KBM-7 (cell line): ENCODE data around the gene C6orf62.
"Not testable (repeated sequence)": the region's sequence is repeated elsewhere in the genome, so short reads cannot be mapped to it uniquely, and the experiment has no call there.

ENCODE experiments used
- DNase-seq: peaks from one replicate; pipeline ENCODE4 v3.0.0-alpha.2; 2015
- in situ Hi-C: fragments of 300-500 bp; cut with MboI; formaldehyde crosslinking; loops from 2 replicates; pipeline ENCODE4 v1.14.3; 2020; ENCODE audit warnings: low sequenced_read_pairs, low pct_unique_long_range_greater_than_20kb, mixed read lengths

The C6orf62 gene

DNA sequence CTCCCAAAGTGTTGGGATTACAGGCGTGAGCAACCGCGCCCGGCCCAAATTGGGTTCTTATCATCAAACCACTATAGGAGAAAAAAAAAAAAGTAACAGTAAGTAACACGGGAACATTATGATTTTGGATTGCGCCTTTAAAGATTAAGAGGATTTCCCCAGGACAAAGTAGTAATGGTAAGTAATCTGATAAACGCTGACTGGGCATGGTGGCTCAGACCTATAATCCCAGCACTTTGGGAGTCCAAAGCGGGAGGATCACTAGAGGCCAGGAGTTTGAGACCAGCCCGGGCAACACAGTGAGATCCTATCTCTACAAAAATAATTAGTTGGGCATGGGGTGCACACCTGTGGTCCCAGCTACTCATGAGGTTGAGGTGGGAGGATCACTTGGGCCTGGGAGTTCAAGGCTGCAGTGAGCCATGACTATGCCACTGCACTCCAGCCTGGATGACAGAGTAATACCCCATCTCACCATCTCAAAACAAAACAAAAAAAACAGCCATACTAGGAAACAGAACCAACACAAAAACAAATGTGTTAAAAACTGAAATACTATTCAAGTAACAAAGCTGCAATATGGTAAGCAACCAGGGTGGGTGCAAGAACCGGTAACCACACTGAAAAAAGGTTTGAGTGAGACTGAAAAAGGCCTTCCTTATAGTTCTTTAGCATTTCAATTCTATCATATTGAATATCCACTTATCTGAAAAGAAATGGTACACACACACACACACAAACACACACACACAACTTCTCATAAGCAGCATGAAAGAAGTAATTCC is 8.2 kb downstream of the C6orf62 start:
- in situ Hi-C loops: no loop called here
- DNase-seq: no peak

DNA sequence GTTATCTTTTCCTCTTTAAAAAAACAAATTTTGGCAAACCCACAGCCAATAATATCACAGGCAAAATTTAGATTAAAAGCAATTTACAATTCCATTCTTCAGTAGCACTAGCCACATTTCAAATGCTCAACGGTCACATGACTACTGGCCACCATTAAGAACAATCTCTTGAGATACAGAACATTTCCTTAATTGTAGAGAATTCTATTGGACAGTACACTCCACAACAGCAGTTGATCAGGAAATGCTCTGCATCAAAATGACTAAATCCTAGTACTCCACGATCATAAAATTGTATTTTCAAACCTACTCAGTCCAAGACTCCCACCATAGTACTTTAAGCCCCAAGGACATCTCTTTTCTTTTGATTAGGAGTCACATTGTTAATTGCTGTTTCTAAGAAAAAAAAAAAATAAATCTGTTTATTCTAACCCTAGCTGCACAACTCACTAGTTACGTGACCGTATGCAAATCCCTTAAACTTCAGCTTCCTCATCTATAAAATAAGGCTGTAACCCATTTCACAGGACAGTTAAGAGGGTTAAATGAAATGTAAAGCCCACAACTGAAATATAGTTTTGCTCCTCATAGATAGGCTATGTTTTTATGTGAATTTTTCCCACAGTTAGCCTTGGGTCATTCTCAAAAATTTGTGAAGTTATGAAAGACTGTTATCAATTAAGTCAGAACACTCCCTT is 9.8 kb downstream of the C6orf62 start:
- in situ Hi-C loops: no loop called here

DNA sequence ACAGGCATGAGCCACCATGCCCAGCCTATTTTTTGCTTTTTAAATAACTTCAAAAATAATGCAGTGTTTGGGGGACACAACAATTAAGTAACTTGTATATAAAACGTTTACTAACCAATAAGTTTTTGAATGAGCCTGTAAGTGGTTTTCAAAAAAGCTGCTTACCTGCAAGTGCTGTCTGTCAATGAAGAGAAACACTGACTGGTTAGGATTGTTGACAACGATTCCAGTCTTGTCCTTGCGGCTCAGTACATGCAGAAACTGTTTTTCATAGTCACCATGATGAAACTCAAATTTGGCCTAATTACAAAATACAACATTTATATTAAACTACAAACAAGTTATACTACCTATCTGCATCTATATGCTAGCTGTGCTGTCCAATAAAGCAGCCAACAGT is 10.3 kb downstream of the C6orf62 start:
- in situ Hi-C loops: no loop called here
- no peak for DNase-seq

More for the DNA sequence above, 9.8 kb downstream of the C6orf62 start:
- DNase-seq: no peak

DNA sequence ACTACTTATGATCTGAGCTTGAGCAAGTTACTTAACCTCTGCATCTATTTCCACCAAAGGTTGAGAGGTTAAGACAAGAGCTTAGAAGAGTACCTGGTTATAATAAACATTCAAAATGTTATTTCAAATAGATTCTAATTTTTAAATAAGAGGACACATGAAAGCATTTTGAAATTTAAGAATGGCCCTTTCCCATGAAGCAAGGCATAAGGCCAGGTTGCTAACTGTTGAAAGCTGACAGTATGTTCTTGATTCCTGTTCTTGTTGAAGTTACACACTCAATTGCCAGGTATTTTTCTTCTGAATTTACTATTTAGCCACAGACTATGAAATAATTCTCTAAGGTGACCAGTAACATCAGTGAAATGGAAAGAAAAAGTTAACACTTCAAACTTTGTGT is 14.5 kb downstream of the C6orf62 start:
- no peak for DNase-seq
- in situ Hi-C loops: no loop called here

DNA sequence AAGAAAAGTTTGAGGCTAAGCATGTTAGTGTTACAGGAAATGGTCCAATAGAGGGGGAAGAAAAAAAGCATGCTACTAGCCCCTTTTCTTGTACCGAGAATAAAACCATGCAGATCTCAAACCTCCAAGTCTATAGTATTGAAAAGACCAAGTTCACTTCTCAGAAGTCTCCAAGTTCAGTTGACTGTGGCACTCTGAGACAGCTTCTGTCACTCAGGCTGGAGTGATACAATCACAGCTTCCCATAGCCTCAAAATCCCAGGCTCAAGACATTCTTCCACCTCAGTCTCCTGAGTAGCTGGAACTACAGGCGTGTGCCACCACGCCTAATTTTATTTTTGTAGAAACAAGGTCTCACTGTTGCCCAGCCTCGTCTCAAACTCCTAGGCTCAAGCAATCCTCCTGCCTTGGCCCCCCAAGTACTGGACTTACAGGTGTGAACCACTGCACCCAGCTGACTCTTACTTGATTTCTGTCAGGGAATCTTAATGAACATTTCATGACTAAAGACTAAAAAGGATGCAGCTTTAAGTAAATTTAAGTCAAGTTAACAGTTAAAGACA is 16.2 kb downstream of the C6orf62 start:
- DNase-seq: no peak
- in situ Hi-C loops: no loop called here

DNA sequence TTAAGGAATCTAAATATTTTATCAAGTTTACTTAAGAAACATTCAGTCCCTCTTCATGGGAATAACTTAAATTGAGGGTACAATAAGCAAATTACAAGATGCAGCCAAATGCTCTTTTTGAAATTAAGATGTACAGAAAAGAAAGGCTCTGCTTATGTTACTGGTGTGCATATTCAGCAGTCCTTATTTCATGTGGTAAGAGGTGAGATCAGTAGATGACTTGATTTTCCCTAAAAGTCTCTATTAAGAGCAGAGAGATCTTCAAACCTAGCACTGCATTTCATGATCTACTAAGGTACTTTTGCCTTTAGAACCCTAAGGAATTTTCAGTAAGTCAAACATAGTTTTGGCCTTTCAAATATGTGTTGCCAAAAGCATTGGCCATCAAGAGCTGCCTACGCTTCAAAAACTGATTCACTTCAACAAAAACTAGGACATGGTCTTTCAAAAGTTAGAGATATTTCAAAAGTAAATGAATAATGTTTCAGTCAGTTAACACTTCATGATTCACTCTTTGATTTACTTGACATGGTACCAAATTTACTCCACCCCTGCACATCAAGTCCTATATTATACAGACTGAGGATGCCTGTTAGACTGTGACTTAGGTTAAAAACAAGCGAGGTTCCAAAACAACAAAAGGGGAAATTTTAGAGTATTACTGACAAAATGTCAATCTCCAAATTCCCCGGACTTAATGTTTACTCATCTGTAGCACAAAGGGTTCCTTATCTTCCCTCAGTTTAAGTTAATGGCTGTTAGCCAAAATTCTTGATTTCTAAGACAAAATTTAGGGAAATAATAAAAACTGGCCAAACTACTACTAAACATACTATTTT is 19.2 kb downstream of the C6orf62 start:
- no peak for DNase-seq
- in situ Hi-C loops: no loop called here

DNA sequence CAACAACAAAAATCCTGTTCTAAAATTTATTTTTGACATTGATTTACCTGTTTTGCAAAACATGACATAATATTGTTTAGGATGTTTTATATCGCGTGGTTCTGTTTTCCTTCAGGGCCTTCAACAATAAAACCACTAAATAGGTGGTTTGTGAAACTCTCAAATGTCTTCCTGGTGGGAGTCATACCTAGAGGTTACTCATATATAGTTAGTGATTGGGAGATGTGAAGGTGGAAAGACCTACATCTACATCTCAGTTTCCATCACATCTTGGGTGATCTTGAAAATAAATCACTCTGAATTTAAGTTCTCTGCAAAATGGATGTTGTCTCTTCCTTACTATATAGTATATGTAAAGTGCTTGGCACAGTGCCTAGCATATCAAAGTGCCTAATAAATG is 22.9 kb downstream of the C6orf62 start:
- in situ Hi-C loops: no loop called here
- DNase-seq: no peak

DNA sequence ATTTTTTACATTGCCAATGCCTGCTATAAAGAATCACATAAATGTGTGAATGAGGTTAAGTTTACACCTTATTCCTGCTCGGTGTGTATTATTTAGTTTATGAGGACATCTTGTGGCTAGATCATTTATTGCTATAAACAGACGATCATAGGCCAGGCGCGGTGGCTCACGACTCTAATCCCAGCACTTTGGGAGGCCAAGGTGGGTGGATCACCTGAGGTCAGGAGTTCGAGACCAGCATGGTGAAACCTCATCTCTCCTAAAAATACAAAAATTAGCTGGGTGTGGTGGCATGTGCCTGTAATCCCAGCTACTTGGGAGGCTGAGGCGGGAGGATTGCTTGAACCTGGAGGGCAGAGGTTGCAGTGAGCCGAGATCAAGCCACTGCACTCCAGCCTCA is 23.3 kb downstream of the C6orf62 start:
- peak; percentile 66 for DNase-seq
- in situ Hi-C loops: not testable (repeated sequence)

DNA sequence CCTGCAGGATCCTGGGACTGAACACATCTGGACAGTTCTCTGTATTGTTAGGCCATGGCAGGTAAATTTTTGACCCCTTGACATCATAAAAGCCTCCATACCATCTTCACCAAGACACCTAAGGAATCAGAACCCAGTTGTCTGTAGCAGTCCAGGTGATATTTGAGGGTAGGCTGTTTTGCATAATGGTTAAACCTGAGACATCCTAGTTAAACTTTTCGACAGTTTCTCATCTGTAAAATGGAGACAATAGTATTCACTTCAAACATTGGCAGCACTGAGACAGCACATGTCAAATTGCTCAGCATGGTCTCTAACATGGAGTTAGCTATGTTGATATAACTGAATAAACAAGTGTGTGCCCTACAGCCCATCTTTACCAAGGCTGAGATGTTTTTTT is 24.8 kb downstream of the C6orf62 start:
- in situ Hi-C loops: no loop called here
- no peak for DNase-seq

DNA sequence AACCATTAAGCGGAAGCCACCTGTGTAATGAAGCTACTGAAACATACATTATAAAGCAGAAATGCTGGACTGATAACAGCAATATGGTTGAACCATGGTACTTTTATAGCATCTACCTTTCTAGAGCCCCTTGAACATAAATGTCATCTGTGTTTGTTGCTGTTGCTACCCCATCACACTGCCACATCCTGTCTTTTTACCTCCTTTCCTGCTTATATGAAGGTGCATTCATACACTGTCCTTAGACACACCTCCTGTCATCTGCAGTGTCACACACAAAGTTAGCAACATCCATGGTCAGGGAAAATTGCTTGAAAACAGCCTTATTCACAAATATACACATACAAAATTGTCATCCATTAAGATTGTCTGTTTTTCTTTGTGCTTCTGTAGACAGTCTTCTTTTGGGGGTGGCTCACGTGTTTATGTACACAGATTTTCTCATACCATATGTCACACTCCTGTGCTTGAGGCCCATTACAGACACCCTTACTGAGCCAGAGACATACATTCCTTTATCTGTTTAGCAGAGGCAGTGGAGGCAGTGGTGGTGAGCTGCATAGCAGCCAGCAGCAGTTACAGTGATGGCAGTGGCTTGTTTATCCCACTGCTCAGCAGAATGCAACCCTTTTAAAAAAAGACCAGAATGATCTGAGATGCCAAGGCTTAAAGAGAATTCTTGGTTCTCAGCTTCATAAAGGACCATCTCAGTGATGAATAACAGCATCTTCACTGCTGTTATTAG is 25.9 kb downstream of the C6orf62 start:
- in situ Hi-C loops: no loop called here
- DNase-seq: no peak

DNA sequence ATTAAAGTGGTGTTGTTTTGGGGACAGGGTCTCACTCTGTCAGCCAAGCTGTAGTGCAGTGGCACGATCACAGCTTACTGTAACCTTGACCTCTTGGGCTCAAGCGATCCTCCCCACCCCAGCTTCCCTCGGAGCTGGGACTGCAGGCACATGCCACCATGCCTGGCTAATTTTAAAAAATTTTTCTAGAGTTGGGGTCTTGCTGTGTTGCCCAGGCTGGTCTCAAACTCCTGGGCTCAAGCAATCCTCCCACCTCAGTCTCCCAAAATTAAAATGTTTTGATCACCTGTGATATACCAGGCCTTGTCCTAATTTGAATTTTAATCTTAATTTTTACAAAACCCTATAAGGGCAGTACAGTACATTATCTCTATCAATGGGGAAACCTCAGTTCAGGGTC is 26.5 kb downstream of the C6orf62 start:
- in situ Hi-C loops: no loop called here
- DNase-seq: no peak

DNA sequence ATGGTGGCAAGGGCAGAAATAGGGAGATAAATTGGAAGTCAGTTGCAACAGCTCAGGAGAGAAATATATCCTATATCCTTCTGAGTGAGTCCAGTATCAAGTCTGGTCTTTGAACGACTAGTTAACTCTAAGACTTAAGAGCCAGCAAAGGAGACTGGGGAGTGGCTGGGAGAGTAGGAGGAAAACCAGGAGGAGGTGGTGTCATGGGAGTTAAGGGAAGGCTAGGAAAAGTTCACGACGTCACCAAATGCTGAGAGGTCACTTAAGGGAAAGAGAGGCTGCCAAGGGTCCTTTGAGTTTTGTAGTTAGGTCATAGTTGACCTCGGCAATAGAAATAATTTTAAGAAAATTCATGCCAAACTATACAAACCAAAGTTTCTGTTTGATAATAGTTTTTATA is 27.0 kb downstream of the C6orf62 start:
- no peak for DNase-seq
- in situ Hi-C loops: no loop called here

DNA sequence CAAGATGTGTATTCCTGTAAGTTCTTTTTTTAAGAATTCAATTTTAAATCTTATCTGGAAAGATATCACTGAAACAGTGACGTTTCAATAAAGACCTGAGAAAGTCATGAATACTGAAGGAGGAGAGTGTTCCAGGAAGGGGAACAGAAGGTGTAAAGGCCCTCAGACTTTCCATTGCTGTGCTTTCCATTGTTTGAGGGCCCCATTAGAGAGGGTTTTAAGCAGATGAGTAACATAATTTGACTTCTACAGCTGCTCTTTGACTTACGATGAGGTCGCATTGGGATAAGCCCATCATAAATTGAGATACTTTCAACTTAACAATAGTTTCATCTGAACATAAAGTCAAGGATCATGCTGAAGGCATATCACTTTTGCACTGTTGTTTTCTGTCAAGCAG is 27.4 kb downstream of the C6orf62 start:
- in situ Hi-C loops: no loop called here

DNA sequence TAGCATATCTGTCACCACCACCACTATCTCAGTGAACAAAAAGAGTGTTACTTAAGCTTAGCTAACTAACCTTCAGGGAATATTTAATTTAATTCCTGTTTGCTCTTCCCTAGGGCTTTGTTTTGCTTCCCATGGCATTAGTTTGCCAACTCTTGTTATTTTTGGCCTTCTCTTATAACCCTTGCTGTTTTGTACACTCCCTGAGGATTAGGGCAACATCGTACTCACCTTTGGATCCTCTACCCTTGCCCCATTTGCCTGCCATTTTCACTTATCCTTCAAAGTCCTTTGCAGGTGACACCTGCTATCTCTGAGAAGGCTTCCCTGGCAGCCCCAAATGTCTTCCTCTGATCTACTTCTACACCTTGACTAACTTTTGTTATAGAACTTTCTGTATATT is 28.4 kb downstream of the C6orf62 start:
- in situ Hi-C loops: no loop called here
- DNase-seq: no peak

More for the DNA sequence above, 27.4 kb downstream of the C6orf62 start:
- DNase-seq: no peak

DNA sequence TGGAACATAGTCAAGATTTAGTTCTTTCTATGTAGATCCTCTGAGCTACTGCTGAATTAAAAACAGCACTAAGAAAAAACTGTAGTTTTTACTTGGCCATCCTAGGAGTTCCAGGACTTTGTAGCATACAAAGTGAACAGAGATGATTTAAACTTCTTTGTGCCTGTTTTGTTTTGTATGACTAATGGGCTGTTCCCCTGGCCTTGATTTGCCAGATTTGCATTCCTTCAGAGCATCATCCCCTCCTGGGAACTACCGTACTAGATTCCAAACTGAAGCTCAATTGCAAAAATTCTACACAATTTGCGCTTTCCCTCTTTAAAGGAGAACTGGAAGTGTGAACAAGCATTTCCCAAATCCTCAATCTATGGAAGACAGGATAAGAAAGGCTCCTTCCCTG is 29.0 kb downstream of the C6orf62 start:
- in situ Hi-C loops: no loop called here
- no peak for DNase-seq

DNA sequence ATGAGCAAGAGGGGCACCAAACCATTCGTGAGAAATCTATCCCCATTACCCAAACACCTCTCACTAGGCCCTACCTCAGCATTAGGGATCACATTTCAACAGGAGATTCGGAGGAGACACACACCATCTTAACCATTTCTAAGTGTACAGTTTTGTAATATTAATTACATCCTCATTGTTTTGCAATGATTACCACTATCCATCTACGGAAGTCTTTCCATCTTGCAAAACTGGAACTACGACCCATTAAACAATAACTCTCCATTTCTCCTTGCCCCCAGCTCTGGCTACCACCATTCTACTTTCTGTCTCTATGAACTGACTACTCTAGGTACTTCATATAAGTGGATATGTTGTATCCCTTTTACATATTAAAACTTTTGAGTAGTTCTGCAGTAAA is 32.0 kb downstream of the C6orf62 start:
- DNase-seq: no peak
- in situ Hi-C loops: no loop called here

DNA sequence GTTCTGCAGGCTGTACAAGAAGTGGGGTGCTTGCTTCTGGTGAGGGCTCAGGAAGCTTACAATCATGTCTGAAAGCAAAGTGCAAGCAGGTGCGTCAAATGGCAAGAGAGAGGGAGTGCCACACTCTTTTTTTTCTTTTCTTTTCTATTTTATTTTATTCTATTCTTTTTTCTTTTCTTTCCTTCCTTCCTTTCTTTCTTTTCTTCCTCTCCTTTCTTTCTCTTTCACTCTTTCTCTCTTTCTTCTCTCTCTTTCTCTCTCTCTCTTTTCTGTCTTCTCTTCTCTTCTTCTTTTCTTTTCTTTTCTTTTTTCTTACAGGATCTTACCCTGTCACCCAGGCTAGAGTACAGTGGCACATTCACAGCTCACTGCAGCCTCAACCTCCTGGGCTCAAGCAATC is 32.5 kb downstream of the C6orf62 start:
- in situ Hi-C loops: no loop called here

DNA sequence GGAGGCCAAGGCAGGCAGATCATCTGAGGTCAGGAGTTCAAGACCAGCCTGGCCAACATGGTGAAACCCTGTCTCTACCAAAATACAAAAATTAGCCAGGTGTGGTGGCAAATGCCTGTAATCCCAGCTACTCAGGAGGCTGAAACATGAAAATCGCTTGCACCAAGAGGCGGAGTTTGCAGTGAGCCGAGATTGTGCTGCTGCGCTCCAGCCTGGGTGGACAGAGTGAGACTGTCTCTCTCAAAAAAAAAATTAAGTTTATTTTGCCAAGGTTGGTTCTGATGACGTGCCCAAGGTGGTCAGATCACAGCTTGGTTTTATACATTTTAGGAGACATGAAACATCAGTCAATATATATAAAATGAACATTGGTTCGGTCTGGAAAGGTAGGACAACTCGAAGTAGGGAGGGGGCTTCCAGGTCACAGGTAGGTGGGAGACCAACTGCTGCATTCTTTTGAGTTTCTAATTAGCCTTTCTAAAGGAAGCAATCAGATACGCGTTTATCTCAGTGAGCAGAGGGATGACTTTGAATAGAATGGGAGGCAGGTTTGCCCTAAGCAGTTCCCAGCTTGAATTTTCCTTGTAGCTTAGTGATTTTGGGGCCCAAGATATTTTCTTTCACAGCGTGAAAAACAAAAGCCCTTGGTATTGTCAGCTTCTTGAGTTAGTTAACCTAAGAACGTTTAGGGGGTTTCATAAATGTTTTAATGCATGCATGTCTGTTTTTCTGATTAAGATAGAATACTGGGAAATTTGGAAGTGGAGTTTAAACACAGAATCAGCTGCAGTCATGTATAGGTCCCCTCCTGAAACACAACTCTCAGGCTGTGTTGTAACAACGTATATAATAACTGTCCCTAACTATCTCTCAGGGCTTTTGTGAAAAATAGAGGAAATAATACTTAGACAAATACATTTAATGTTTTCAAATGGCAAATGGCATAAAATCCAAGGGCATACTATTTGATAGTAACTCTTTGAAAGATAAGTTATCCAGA is 35.4 kb downstream of the C6orf62 start:
- in situ Hi-C loops: no loop called here
- no peak for DNase-seq

More for the DNA sequence above, 32.5 kb downstream of the C6orf62 start:
- no peak for DNase-seq
